ENCODE measurements around the gene LHX5.
A peak's percentile ranks its signal among the peaks of the same experiment; 100 is the strongest.

LHX5 gene

DNA sequence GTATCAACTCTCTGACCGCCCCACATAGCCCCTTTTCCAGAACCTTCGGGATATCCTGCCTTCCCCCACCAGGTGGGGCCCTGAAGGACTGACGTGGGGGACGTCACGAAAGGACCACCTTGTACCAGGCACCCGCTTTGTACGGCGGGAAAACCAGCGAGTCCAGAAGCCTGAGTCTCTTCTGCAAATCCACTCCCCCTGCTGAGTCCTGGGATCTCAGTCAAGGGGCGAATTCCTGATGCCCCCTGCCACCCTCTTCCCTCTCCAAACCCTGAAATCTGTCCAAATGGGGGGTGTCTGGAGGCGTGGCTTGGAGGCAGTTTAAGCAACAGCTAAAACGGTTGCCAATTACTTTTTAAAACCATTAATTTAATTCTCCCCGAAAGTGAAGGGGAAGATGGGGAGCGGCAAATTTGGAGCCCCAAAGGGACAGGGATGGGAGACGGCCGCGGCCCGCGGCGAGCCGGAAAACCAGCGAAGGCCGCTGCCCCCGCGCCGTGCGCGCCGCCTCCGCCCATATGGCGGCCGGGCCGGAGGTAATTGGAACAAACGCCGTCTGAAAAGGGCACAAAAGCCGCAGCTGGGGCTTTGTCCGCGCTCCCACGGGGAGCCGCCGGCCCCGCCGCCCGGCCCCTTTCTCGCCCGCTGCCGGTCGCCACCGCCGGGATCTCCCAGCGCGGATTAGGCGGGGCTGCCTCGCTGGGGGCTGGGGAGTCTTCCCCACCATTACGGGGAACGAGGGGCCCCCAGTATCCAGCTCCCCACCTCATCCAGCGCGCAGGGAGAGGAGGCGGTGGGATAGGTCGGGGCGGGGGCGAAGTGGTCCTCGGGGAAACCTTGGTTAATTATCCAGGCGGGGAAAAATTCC, 6.6 kb downstream of the LHX5 start:
- DNase-seq (ENCODE audit: low read depth in 2 of 2), result no peak

DNA sequence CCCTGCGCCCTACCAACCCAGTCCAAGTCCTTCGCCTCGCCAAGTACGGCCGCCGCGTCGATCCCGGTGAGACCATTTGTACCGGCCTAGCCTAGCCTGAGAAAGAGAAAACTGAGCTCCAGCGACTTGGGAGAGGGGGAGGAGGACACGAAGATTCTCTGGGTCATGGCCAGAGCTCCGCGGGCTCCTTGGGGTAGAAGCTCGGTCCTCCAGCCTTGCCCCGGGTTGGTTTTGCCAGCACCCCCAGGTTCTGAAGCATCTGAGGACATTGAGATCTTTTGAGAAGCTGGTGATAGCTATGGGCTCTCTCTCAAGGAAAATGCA, 7.3 kb downstream of the LHX5 start:
- DNase-seq (ENCODE audit: low read depth in 2 of 2), result no peak

DNA sequence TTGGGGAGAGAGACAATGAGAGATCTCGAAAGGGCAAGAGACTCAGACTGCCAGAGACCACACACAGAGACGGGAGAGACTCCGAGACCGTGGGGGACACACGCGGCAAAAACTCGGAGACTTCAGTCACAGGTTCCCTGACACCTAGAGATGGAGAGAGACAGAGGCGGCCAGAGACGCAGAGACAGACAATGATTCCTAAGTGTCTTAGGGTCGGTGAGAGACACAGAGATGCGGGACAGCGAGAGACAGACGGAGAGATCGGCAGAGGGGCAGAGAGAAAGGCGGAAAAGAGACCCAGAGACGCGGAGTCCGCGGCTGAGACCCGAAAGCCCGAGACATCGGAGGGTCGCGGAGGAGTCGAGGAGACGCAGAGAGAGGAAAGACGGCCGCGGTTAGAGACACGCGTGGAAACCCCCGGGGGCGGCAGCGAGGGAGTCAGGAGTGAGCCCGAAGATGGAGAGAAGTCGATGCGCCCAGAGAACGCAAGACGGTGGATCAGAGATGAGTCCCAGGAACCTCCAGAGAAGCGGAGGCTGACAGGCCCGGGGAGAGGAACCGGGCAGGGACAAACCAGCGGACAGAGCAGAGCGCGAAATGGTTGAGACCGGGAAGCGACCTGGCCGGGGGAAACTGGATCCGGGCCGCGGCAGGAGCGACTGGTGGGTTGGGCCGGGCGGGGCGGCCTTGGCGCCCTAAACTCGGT, 7.8 kb downstream of the LHX5 start:
- DNase-seq (ENCODE audit: low read depth in 2 of 2), result no peak

DNA sequence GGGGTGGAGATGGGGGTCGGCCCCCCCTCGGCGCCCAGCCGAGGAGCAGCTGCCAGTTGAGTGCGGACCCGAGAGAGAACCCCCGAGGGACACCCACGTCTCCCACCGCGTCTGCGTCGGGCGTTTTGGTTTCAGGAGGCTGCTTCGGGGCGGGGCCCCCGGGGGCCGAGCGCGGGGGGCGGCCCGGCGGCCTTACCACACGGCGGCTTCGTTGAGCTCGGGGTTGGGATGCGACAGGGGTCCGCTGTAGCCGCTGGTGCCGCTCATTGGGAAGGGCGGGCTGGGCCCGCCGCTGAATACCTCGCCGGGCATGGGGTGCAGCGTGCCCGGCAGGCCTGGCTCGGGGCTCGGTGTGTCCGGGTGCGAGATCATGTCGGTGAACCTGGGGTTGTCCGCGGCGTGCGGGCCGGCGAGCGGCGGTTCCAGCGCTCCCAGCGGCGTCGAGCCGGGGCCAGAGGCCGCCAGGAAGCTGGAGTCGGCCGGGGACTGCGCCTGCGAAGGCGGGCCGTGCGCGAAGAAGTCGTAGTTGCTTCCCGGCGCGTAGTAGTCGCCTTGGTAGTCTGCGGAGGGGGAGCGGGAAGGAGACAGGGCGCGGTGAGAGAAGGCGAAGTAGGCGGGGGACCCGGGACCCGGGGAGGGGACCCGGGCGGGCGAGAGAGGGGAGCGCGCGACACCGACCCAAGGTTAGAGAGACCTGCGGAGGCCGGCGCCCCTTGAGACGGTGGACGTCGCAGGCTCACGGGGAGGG, 8.5 kb downstream of the LHX5 start:
- no peak for DNase-seq (ENCODE audit: low read depth in 2 of 2)

DNA sequence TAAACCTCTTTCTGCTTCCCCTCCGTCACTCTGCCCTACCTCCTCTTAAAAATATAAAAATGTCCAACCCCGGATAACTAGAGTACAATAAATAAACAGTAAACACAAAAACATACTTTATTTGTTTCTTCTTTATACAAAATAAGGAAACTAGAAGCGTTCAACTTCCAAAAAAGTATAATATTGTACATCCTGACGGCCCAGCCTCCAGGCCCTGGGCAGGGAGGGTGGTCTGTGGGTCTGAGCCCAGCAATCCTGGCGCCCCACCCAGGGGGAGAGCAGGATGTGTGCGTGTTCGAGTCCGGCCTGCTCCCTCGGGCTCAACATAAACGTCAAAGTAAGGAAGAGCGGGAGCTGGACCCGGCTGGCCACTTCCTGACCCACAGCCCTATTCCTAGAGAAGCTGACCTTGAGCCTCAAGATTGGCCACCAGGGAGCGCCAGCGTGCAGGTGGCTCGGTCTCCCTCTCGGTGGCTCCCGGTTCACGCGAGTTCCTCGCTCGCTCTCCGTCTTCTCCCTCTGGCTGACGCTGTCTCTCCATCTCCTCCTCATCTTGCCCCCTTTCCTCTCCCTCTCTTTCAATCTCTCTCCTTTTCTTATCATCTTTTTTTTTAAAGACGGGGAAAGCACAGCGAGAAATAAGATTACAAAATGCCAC, 9.4 kb downstream of the LHX5 start:
- peak; percentile 62 to 72 for DNase-seq (ENCODE audit: low read depth in 2 of 2)

DNA sequence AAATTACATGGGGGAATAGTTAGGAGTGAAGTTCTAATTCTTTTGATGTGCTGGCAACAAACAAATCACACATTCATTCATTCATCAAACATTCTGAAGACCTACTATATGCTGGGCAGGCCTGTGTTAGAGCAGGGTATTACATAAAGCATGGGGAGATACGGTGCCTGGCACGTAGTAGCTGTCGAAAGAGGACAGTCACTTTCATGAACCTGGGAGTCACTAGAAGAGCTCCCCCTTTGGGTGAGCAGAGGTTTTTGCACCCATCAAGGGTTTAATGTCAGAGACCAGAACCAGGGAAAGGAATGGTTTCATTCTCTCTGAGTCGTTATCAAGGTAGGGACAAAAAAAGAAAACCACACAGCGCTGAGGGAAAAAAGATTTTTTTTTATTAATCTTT, 10.0 kb downstream of the LHX5 start:
- no peak for DNase-seq (ENCODE audit: low read depth in 2 of 2)

DNA sequence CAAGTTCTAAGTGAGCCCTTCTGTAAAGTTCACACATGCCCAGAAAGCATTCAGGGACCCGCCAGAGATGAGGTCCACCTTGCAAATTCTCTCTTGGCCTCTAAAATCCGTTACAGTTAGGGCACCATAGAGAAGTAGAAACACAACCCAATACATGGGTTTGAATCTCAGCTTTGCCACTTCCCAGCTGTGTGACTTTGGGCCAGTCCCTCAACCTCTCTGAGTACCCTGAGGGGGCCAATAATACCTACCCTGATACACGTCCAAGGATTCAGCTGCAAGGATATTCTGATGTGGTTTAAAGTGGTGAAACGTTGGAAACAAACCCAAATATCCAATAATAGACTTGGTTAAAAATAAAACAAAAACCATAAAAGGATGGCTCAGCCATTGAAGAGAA, 11.7 kb downstream of the LHX5 start:
- no peak for DNase-seq (ENCODE audit: low read depth in 2 of 2)

DNA sequence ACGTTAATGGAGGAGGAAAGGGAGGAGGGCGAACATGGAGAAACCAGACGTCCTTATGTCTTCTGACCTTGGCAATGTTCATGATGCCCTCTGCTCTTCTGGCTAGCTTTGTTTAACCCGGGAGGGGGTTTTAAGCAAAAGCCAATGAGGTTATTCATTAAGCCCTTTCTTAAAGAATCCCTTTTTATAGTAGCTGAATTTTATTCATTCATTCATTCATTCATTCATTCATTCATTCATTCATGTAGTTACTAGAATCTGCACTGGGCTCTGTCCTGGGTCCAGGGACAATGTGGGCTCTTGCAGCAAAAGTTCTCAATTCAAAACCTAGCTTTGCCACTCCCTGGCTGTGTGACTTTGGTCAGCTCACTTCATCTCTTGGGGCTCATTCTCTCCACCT, 14.0 kb downstream of the LHX5 start:
- no peak for DNase-seq (ENCODE audit: low read depth in 2 of 2)

DNA sequence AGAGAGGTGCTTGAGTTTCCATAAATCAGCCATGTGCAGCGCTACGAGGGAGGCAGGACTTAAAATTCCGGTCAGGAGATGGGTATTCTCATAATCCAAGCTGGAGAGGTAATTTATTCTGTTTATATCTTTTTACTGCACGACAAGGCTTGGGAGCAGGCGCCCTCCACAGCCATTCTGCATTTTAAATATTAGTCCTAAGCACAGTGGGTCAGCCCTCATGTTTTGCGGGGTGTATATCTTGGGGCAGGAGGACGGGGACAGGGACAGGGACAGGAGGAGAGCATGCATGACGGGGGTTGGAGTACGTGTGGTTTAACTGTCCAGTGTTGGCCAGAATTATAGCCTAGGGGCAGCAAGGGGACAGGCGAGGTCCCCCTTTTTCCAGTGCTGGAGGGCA, 14.5 kb downstream of the LHX5 start:
- DNase-seq (ENCODE audit: low read depth in 2 of 2), result no peak

DNA sequence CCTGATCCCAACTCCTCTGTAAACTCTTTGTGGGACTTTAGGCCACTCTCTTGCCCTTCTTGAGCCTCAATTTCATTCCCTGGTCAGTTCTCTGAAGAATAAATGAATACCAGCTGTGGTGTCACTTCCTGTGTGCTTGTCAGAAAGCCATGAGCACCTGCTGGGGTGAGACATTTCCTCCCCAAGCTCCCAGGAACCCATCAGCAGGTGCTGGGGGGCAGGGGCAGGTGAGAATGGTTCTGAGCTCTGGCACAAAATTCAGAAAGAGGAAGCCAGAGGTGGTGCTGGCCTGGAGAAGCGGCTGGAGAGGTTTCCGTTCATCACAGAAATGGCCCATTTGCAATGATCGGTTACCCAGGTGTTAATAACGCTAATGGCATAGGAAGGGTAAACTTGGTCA, 14.9 kb downstream of the LHX5 start:
- DNase-seq (ENCODE audit: low read depth in 2 of 2), result no peak

DNA sequence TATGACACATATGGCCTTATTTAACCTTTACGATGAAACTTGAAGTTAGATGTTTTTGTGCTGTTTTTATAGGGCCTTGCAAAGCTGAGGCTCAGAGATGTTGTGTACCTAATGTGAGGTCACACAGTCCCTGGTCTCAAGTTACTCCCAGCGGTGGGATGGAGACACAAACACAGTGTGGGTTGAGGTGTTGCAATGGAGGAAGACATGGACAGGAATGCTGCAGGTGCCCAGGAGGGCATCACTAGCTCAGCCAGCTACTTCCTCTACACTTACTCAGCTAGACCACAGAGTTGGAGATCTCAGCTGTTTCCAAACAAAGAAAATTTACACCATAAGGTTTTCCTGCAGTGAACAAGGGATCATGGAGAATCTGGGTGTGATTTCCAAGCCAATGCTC, 15.5 kb downstream of the LHX5 start:
- DNase-seq (ENCODE audit: low read depth in 2 of 2), result no peak

DNA sequence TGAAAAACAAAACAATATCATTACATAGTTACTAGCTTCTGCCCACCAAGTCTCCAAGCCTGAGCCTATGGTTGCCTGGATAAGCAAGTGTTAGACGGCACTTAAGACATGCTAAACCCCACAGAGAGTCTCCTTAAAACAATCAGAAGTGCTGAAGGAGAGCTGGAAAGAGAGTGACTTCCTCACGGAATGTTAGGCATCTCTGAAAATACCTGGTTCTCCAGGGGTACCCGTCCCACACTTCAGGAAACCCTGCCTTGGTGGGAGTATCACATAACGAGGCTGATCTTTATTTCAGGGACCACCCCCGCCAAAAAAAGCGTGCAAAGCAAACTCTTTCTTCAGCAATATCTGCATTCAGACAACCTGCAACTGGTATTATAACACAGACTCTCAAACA, 18.3 kb downstream of the LHX5 start:
- no peak for DNase-seq (ENCODE audit: low read depth in 2 of 2)

DNA sequence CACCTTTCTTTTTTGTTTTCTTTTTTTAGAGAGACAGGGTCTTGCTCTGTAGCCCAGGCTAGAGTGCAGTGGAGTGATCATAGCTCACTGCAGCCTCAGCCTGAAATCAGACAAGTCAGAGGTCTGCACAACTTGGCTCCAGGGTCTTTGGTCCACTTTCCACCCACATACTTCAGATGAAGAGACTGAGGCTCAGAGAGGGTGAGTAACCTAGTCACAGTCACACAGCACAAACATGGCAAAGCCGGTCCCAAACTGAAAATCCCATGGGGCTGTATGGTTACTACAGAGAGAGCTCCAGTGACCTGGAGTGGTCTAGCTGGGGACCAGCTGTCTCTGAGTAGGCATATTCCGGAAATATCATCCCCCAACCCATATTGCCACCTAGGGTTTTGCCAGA, 19.2 kb downstream of the LHX5 start:
- no peak for DNase-seq (ENCODE audit: low read depth in 2 of 2)

DNA sequence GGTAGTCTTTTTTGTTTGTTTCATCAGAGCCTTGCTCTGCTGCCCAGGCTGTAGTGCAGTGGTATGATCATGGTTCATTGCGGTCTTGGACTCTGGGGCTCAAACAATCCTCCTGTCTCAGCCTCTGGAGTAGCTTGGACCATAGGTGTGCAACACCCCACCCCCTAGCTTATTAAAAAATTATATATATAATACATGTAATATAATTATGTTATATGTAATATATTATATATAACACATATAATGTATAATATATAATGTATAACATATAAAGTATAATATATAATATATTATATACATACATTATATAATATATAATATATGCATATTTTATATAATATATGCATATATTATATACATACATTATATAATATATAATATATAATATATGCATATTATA, 21.8 kb downstream of the LHX5 start:
- DNase-seq (ENCODE audit: low read depth in 2 of 2), result no peak

DNA sequence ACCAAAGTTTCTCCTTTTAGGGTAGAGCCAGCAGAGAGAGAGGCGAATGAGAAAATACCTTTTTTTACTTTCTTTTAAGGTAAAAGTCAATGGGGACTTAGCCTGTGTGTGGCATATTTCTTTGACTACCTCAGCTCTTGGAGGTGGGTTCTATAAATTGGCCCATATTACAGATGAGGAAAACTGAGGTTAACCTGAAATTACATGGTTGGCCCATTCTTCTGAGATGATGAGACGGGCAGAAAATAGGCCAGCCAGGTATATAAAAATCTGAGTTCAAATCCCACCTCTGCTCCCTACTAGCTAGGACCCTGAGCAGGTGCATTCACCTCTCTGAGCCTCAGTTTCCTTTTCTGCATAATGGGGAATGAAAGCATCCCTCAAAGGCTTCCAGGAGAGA, 22.4 kb downstream of the LHX5 start:
- DNase-seq (ENCODE audit: low read depth in 2 of 2), result no peak

DNA sequence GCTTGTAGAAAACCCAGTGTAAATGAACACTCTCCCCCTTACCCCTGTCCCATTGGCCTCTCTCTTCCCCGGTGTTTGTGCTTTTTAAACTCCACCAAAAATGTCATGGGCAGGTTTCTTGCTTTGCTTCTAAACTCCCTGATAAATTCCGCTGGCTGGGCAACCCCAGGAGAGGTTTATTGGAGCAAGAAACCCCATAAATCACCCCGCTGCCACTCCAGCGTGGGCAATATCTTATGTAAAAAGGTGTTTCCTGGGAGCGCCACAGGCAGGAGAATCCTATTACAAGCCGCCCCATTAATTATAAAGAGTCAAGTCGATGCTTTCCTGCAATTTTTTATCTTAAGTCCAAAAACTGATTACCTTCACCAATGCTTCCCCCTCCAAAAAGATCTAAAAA, 22.8 kb downstream of the LHX5 start:
- DNase-seq (ENCODE audit: low read depth in 2 of 2), result no peak

DNA sequence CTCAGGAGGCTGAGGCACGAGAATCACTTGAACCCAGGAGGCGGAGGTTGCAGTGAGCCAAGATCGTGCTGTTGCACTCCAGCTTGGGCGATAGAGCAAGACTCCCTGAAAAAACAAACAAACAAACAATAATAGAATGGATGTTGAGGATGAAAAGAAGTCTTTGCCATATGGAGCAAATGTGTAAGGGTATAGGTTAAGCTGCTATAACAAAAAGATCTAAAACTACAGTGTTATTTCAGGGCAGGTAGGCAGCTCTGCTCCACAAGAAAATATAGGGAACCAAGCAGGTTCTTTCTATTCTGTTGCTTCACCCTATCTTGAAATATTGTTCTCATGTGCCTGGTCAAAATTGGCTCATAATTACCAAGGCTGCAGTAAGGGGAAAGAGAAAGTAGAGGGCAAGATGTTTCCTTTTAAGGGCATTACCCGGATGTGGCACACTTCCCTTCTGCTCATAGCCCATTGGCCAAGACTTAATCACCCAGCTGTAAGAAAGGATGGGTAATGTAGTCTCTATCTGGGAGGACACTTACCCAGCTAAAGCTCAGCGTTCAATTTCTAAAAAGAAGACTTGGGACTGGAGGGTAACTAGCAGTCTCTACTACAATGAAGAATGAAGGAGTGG, 26.0 kb downstream of the LHX5 start:
- DNase-seq (ENCODE audit: low read depth in 2 of 2), result no peak

DNA sequence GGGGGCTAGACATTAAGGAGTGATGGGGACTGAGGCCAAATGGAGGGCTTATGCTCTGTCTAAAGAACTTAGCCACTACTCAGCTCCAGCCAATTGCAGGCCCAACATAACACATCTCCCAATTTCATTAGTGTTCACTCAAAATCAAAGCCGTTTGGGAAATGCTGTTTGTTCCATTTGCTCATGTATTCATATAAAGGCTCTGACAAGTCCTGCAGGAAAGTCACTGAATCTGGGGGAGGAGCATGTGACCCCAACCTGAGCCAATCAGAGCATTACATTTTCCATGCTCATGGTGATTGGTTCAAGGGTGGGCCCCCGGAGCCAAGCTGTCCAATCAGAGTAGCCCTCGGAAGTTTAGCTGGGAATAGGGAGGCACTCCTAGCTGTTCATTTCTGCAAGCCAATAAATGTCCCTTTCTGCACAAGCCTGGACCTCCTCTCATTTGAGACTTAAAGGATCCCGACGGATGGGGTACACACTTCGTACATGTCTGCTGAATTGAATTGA, 28.6 kb downstream of the LHX5 start:
- no peak for DNase-seq (ENCODE audit: low read depth in 2 of 2)

DNA sequence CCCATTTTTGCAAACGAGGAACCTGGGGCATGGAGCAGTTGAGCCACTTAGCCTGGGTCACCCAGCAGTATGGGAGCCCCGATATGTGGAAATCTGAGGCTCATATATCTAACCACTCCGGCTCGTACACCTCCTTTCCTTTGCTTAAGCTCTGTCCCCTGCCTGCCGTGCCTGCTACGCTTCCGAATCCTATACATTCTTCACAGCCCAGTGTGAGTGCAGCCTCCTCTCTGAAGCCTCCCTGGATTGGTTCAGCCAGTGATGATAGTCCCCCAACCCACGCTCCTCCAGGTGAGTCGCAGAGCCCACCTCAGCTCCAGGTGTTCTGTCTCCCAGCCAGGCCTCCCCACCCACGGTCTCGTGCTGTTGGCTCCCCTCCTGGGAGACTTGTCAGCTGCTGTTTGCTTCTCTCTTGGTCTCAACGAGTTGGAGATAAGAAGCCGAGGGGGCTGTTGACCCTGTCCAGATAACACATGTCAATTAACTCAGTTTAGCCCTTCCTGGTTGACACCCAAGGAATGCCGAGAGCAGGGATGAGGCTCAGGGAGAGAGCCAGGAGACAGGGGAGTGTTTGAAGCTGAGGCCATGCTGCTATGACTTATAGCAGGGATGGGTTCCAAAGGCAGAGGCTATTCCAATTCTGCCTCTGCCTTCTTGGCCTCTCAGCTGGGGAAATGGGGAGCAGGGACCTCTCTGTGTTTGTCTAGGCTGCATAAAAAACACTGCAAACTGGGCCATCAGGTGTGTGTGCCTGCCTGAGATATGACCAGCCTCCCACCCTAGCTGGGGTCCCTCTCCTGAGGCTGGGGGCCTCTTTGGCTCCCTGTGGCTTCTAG, 30.5 kb downstream of the LHX5 start:
- no peak for DNase-seq (ENCODE audit: low read depth in 2 of 2)

DNA sequence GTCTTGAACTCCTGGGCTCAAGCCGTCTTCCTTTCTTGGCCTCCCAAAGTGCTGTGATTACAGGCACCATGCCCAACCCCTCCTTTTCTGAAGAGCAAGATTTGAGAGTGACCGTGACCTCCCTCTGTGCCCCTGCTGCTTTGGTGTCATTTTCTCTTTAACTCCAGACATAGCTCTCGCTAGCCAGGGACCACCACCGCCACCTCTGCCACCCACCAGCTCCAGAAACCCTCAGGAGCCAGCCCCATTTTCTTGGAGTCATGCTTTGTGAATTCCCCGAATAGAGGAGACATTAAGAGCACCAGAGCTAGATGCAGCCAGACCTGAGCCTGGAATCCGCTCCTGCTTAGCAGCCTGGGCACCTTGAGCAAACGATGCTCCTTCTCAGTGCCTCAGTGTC, 31.3 kb downstream of the LHX5 start:
- DNase-seq (ENCODE audit: low read depth in 2 of 2), result no peak

DNA sequence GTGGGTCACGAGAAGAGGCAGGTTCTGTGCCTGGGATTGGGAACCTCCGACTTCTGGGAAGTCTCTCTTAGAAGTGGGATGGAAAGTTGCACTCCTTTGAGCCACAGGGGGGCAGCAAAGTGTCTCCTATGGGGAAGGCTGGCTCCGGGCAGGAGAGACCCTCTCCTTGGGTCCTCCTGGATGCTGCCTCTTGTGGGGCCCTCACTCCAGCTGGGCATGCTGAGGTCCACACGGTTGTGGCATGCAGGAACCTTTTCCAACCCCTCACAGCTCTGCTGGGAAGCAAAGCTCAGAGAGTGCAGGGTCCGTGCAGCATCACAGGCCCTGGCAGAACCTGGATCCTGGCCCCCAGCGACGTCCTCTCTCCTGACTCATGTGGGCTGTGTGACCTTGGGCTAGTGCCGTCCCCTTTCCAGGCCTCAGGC, 32.1 kb downstream of the LHX5 start:
- DNase-seq (ENCODE audit: low read depth in 2 of 2), result no peak
